B cell (primary cell): ENCODE data around the gene KCNT2.

Experiments
- CTCF ChIP-seq: fragments of 200-600 bp; IDR thresholded peaks from one replicate; pipeline ENCODE4 v1.8.0; 2022; ENCODE audit warnings: antibody characterized with exemption, mild to moderate bottlenecking
- EZH2 ChIP-seq: IDR thresholded peaks from 2 replicates; pipeline ENCODE4 v1.6.1; 2012; ENCODE audit warnings: borderline replicate concordance, low read depth, mild to moderate bottlenecking, moderate library complexity, low read length; ENCODE audit not compliant: insufficient read depth, poor library complexity, severe bottlenecking

- TF ChIP-seq EZH2 (no peak), CTCF (no peak)
Observed at GRCh38 chr1:196598942-196599748, 9.1 kb downstream of the KCNT2 start.
